B cell (primary cell): ENCODE results near the gene MAJIN. TPM values are rescaled to one million over a fixed set of nuclear protein-coding genes. Genes with fewer than 3 reads are reported as not detected.

Experiments
- ATAC-seq: fragments of 200-7000 bp; cut with Tn5 transposase; one replicate; pipeline ENCODE4 v1.10.0; 2021; ENCODE audit warnings: low read depth, mild to moderate bottlenecking, moderate number of reproducible peaks, moderate library complexity
- CTCF ChIA-PET: fragments of 350-600 bp; sonication (Branson Sonifier 250); formaldehyde crosslinking; loops from one replicate; lab custom pipeline; 2021; ENCODE audit warnings: antibody characterized with exemption, inconsistent platforms; lab: Charles Lee
- POLR2A ChIA-PET: fragments of 350-600 bp; sonication (Branson Sonifier 250); formaldehyde crosslinking; loops from one replicate; lab custom pipeline; 2021; ENCODE audit warnings: antibody characterized with exemption; lab: Charles Lee
- DNase-seq: peaks from one replicate; pipeline ENCODE4 v3.0.0; 2013
- H2AFZ ChIP-seq: 2 replicates; pipeline ENCODE4 v1.6.1; 2012; ENCODE audit warnings: mild to moderate bottlenecking, low read depth, low read length; ENCODE audit not compliant: insufficient read depth, poor library complexity, severe bottlenecking
- H3K27ac ChIP-seq, 2 donors: 1 replicate in 1 of 2; 2 replicates in 1 of 2; pipeline ENCODE4 v1.5.1; 2012 to 2013; ENCODE audit warnings: low read length in 2 of 2, mild to moderate bottlenecking in 2 of 2, moderate library complexity in 1 of 2
- H3K27me3 ChIP-seq, 4 experiments: fragments of 200-600 bp in 1 of 4; sonication (generic) in 1 of 4; replicated peaks in 1 of 4; 1 replicate in 2 of 4; 2 replicates in 2 of 4; pipeline versions ENCODE4 v1.6.1 to v1.7.0; 2013 to 2016; ENCODE audit warnings: low read length in 3 of 4, mild to moderate bottlenecking in 2 of 4, mixed read lengths in 1 of 4, moderate library complexity in 1 of 4; ENCODE audit not compliant: insufficient read depth in 4 of 4, control insufficient read depth in 3 of 4; ENCODE audit errors: control extremely low read depth in 1 of 4
- H3K36me3 ChIP-seq, 2 experiments: replicated peaks in 1 of 2; 1 replicate in 1 of 2; 2 replicates in 1 of 2; pipeline versions ENCODE4 v1.6.1 to v1.7.1; 2013; ENCODE audit warnings: low read length in 1 of 2; ENCODE audit not compliant: insufficient read depth in 2 of 2, control insufficient read depth in 1 of 2; ENCODE audit errors: control extremely low read depth in 1 of 2, extremely low read depth in 1 of 2
- H3K4me1 ChIP-seq, 2 donors: fragments of 200-600 bp in 1 of 2; sonication (generic) in 1 of 2; 1 replicate in 1 of 2; 2 replicates in 1 of 2; pipeline versions ENCODE4 v1.5.1 to v1.6.1; 2013 to 2017; ENCODE audit warnings: low read length in 2 of 2; ENCODE audit not compliant: control insufficient read depth in 2 of 2, insufficient read depth in 2 of 2
- H3K4me2 ChIP-seq: replicated peaks from 2 replicates; pipeline ENCODE3; 2012; ENCODE audit warnings: mild to moderate bottlenecking, low read depth, low read length; ENCODE audit not compliant: poor library complexity, severe bottlenecking
- H3K4me3 ChIP-seq, 5 experiments: fragments of 200-600 bp in 1 of 5; sonication (generic) in 1 of 5; 1 replicate in 3 of 5; 2 replicates in 2 of 5; pipeline versions ENCODE4 v1.5.1 to v1.7.0; 2011 to 2016; ENCODE audit warnings: low read length in 4 of 5, mild to moderate bottlenecking in 4 of 5, low read depth in 2 of 5, control low read depth in 1 of 5, moderate library complexity in 1 of 5; ENCODE audit not compliant: insufficient read depth in 1 of 5; ENCODE audit errors: control extremely low read depth in 1 of 5, extremely low read depth in 1 of 5
- H3K79me2 ChIP-seq: fragments of 200-600 bp; sonication (generic); one replicate; pipeline ENCODE4 v1.6.0; 2016; ENCODE audit warnings: low read length; ENCODE audit not compliant: control insufficient read depth, insufficient read depth
- H3K9ac ChIP-seq: fragments of 200-600 bp; sonication (generic); 2 replicates; pipeline ENCODE4 v1.6.1; 2017; ENCODE audit warnings: mild to moderate bottlenecking, low read length, moderate library complexity
- H3K9me3 ChIP-seq, 3 donors: one replicate each; pipeline versions ENCODE4 v1.6.1 to v1.7.1; 2013; ENCODE audit warnings: low read length in 2 of 3; ENCODE audit not compliant: control insufficient read depth in 2 of 3, insufficient read depth in 1 of 3; ENCODE audit errors: control extremely low read depth in 1 of 3
- H4K20me1 ChIP-seq: 2 replicates; pipeline ENCODE4 v1.6.0; 2012; ENCODE audit warnings: mild to moderate bottlenecking, low read length; ENCODE audit not compliant: insufficient read depth, control insufficient read depth, poor library complexity, severe bottlenecking
- H3K27ac Mint-ChIP-seq: one replicate; pipeline ENCODE4 v1.8.0; 2021; ENCODE audit warnings: mixed read lengths
- H3K27me3 Mint-ChIP-seq: one replicate; pipeline ENCODE4 v1.8.0; 2021; ENCODE audit warnings: mixed read lengths
- H3K4me1 Mint-ChIP-seq: one replicate; pipeline ENCODE4 v1.8.0; 2021; ENCODE audit warnings: mixed read lengths
- H3K4me3 Mint-ChIP-seq: one replicate; pipeline ENCODE4 v1.8.0; 2021; ENCODE audit warnings: mixed read lengths
- H3K9me3 Mint-ChIP-seq: one replicate; pipeline ENCODE4 v1.8.0; 2022; ENCODE audit warnings: mixed read lengths; ENCODE audit not compliant: insufficient read depth
- EZH2 ChIP-seq: IDR thresholded peaks from 2 replicates; pipeline ENCODE4 v1.6.1; 2012; ENCODE audit warnings: borderline replicate concordance, low read depth, mild to moderate bottlenecking, moderate library complexity, low read length; ENCODE audit not compliant: insufficient read depth, poor library complexity, severe bottlenecking
- WGBS: methylation state at CpG from one replicate; pipeline ENCODE4 v1.1.5; 2013; ENCODE audit warnings: missing lambda C conversion rate; ENCODE audit not compliant: insufficient coverage; 5-methylcytosine and 5-hydroxymethylcytosine counted together
- intact Hi-C: fragments of 100-400 bp; cut with micrococcal nuclease; formaldehyde crosslinking; loops from one replicate; pipeline ENCODE4 v1.10.0; 2022
- polyA plus RNA-seq: library from polyadenylated mRNA; depleted of rRNA; stranded (reverse); fragments of >200 nt; gene quantifications from 2 replicates; pipeline ENCODE4 v1.2.3, GENCODE V29; 2012
- total RNA-seq, 2 donors: library from RNA; stranded (reverse); fragments of 120-200 nt in 1 of 2; gene quantifications; 1 replicate in 1 of 2; 2 replicates in 1 of 2; pipeline versions ENCODE4 v1.2.3 to v1.2.4, GENCODE V29; 2013 to 2022
- TF ChIP-seq, protein P1 (sequence below): fragments of 200-600 bp; IDR thresholded peaks from one replicate; pipeline ENCODE4 v1.8.0; 2022; ENCODE audit warnings: antibody characterized with exemption, mild to moderate bottlenecking

Gene MAJIN
- total and polyA plus RNA-seq, 2 donors (not counting 1 experiment from before 2014, with no cell fraction given) = 0.71 to 2.4 TPM

DNA sequence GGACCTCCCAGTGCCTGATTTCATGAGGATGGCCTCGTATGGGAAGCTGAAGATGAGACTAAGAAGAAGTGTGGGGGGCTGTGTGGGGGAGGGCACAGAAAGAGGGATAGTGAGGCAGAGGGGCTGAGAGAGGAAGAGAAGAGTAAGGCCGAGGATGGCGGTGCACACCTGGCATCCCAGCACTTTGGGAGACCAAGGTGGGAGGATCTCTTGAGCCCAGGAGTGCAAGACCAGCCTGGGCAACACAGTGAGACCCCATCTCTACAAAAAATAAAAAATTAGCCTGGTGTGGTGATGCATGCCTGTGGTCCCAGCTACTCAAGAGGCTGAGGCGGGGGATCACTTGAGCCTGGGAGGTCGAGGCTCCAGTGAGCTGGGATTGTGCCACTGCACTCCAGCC lies 80.0 kb downstream of the MAJIN start:
- intact Hi-C loops = no loop called here
- H3K4me1 ChIP-seq = peaks cover 39 to 49% of the 10 kb centered on the region in 2 donors
- Mint-ChIP-seq H3K4me1 (peaks cover 33% of the 10 kb centered on the region), H3K4me3 (peak overlapping the region; percentile 16), H3K27ac (no peak overlapping the region), H3K9me3 (no peaks in the 10 kb centered on the region), H3K27me3 (no peaks in the 10 kb centered on the region)
- peaks cover 0 to 6% of the 10 kb centered on the region in 2 experiments for H3K36me3 ChIP-seq
- no peak for TF ChIP-seq EZH2
- TF ChIP-seq, protein P1, sequence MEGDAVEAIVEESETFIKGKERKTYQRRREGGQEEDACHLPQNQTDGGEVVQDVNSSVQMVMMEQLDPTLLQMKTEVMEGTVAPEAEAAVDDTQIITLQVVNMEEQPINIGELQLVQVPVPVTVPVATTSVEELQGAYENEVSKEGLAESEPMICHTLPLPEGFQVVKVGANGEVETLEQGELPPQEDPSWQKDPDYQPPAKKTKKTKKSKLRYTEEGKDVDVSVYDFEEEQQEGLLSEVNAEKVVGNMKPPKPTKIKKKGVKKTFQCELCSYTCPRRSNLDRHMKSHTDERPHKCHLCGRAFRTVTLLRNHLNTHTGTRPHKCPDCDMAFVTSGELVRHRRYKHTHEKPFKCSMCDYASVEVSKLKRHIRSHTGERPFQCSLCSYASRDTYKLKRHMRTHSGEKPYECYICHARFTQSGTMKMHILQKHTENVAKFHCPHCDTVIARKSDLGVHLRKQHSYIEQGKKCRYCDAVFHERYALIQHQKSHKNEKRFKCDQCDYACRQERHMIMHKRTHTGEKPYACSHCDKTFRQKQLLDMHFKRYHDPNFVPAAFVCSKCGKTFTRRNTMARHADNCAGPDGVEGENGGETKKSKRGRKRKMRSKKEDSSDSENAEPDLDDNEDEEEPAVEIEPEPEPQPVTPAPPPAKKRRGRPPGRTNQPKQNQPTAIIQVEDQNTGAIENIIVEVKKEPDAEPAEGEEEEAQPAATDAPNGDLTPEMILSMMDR = no peak
- CTCF ChIA-PET = interaction anchor here (0.7 to 30.2 kb wide), 8 partner anchors 10 to 148 kb away, joined by 3 to 1254 read pairs (median 6); partner anchors contain the start of genes CDC42BPG and RASGRP2
- H4K20me1 ChIP-seq = no peaks in the 10 kb centered on the region
- H3K79me2 ChIP-seq = peaks cover 11% of the 10 kb centered on the region
- no peak overlapping the region for H3K4me3 ChIP-seq
- H3K4me2 ChIP-seq = no peak overlapping the region
- H3K27ac ChIP-seq = no peak overlapping the region
- H3K27me3 ChIP-seq = no peaks in the 10 kb centered on the region
- H2AFZ ChIP-seq = no peak overlapping the region
- no peaks in the 10 kb centered on the region for H3K9me3 ChIP-seq
- no peak for DNase-seq
- H3K9ac ChIP-seq = no peak overlapping the region
- POLR2A ChIA-PET = interaction anchor here (0.8 to 6.9 kb wide), 3 partner anchors 12 to 44 kb away, joined by 3 to 39 read pairs (median 3); partner anchors contain the start of gene EHD1
- whole genome bisulfite sequencing = 68% methylated on average over 5 of the region's 5 CpGs
- ATAC-seq = no peak

DNA sequence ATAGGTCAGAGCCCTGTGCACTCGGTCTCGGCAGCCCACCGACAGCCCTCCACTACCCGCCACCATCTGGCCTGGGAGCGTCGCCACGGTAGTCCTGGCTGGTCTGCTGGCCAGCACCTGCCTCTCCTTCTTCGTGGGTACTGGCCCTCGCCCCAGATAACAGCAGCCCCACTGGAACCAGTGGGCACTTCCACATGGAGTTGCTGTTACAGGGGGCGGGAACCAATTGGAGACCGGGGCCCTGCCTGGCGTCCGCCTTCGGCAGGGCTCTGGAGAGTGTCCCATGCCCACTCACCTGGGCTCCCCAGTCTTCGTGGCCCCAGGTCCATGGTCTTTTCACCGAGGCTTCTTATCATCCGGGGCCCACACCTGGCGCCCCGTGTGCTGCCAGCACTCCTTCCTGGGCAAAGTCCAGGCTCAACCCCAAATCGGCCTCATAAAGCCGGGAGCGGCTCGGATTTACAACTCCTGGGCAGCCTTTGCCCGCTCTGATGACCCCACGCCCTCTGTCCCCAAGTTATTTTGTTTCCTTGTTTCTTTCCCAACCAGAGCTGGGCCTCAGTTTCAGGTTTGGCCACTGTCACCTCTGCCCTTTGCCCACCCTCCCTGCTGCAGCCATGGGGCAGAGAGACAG lies 80.6 kb downstream of the MAJIN start:
- no peak for DNase-seq
- Histone ChIP-seq H3K4me2 (no peak overlapping the region), H3K9ac (no peak overlapping the region), H3K36me3 (peaks cover 0 to 6% of the 10 kb centered on the region in 2 experiments), H3K79me2 (peaks cover 11% of the 10 kb centered on the region), H3K4me1 (peaks cover 39 to 49% of the 10 kb centered on the region in 2 donors), H3K27me3 (no peaks in the 10 kb centered on the region), H2AFZ (no peak overlapping the region), H3K4me3 (no peak overlapping the region), H4K20me1 (no peaks in the 10 kb centered on the region), H3K27ac (no peak overlapping the region), H3K9me3 (no peaks in the 10 kb centered on the region)
- ChIA-PET CTCF (interaction anchor here (0.8 to 30.2 kb wide), 7 partner anchors 9 to 147 kb away, joined by 3 to 1254 read pairs (median 6); partner anchors contain the start of genes CDC42BPG, EHD1 and RASGRP2), POLR2A (interaction anchor here (0.6 to 6.9 kb wide), 3 partner anchors 11 to 44 kb away, joined by 3 to 39 read pairs (median 3); no protein-coding TSS in a partner anchor)
- no peaks in the 10 kb centered on the region for H3K27me3 Mint-ChIP-seq
- H3K9me3 Mint-ChIP-seq = no peaks in the 10 kb centered on the region
- H3K4me3 Mint-ChIP-seq = peak overlapping the region; percentile 16
- no peak for ATAC-seq
- intact Hi-C loops = no loop called here
- TF ChIP-seq EZH2 = no peak
- TF ChIP-seq, protein P1 = no peak
- H3K27ac Mint-ChIP-seq = no peak overlapping the region
- H3K4me1 Mint-ChIP-seq = peaks cover 33% of the 10 kb centered on the region
- 96% methylated on average over 25 of the region's 25 CpGs for WGBS
